Colonic mucosa (tissue), 4 donors: Measurements from ENCODE around the gene HOMER2. TPM values are rescaled to one million over a fixed set of nuclear protein-coding genes. Genes with fewer than 3 reads are reported as not detected.

Source experiments
- DNase-seq: peaks from one replicate; pipeline ENCODE4 v3.0.0-alpha.2; 2020
- H3K27ac ChIP-seq: fragments of 200-600 bp; one replicate; pipeline ENCODE4 v1.8.0; 2021
- H3K27me3 ChIP-seq: fragments of 200-600 bp; one replicate; pipeline ENCODE4 v1.8.0; 2021
- H3K36me3 ChIP-seq: fragments of 200-600 bp; one replicate; pipeline ENCODE4 v1.8.0; 2021
- H3K4me1 ChIP-seq: fragments of 200-600 bp; one replicate; pipeline ENCODE4 v1.8.0; 2021; ENCODE audit warnings: mild to moderate bottlenecking
- H3K4me3 ChIP-seq: fragments of 200-600 bp; one replicate; pipeline ENCODE4 v1.8.0; 2021
- H3K9ac ChIP-seq, 2 donors: one replicate each; pipeline ENCODE4 v1.7.0; 2013; ENCODE audit warnings: control low read depth in 2 of 2, low read depth in 2 of 2, low read length in 2 of 2
- H3K9me3 ChIP-seq: fragments of 200-600 bp; one replicate; pipeline ENCODE4 v1.8.0; 2021
- CTCF ChIP-seq: fragments of 200-600 bp; IDR thresholded peaks from one replicate; pipeline ENCODE4 v1.8.0; 2022; ENCODE audit warnings: antibody characterized with exemption, mild to moderate bottlenecking
- intact Hi-C: fragments of 100-400 bp; cut with DNase I; formaldehyde crosslinking; loops from one replicate; pipeline ENCODE4 v1.14.1; 2022
- total RNA-seq, 2 donors: library from RNA; stranded (reverse); fragmentation: NEBNext Ultra II Directional in 1 of 2; extraction: Animal tissue kit (Norgen Biotek cat#: 25700) in 1 of 2; gene quantifications; one replicate each; pipeline ENCODE4 v1.2.1, GENCODE V29; 2021
- donor health status: healthy.
- donor health status: DM: no; HTN: no; CAD: no.
- donor health status: DM: no; HTN: no; CAD: no.

HOMER2 gene
- total RNA-seq, 2 donors from 2014 or later, result 2.4 to 3.1 TPM

GRCh38 chr15:82852941-82853561 is 99.5 kb downstream of the HOMER2 start:
- Histone ChIP-seq H3K27me3 (no peaks in the 10 kb centered on the region), H3K36me3 (no peaks in the 10 kb centered on the region), H3K9me3 (no peaks in the 10 kb centered on the region), H3K4me1 (no peaks in the 10 kb centered on the region), H3K9ac (no peak overlapping the region), H3K27ac (no peak overlapping the region), H3K4me3 (no peak overlapping the region)
- no peak for DNase-seq
- intact Hi-C loops, result no loop called here
- TF ChIP-seq CTCF, result no peak

GRCh38 chr15:82851981-82852511 is 100.5 kb downstream of the HOMER2 start:
- no peak for DNase-seq

GRCh38 chr15:82851306-82851850 is 101.1 kb downstream of the HOMER2 start:
- Histone ChIP-seq H3K9me3 (no peaks in the 10 kb centered on the region), H3K27me3 (no peaks in the 10 kb centered on the region), H3K4me1 (no peaks in the 10 kb centered on the region), H3K9ac (no peak overlapping the region), H3K36me3 (no peaks in the 10 kb centered on the region), H3K4me3 (no peak overlapping the region), H3K27ac (no peak overlapping the region)
- no peak for TF ChIP-seq CTCF
- DNase-seq, result no peak
- intact Hi-C loops, result no loop called here

More at GRCh38 chr15:82851981-82852511, 100.5 kb downstream of the HOMER2 start:
- TF ChIP-seq CTCF, result no peak
- Histone ChIP-seq H3K27ac (no peak overlapping the region), H3K9me3 (no peaks in the 10 kb centered on the region), H3K9ac (no peak overlapping the region), H3K36me3 (no peaks in the 10 kb centered on the region), H3K27me3 (no peaks in the 10 kb centered on the region), H3K4me1 (no peaks in the 10 kb centered on the region), H3K4me3 (no peak overlapping the region)
- intact Hi-C loops, result no loop called here

- DNase-seq, result no peak
- Histone ChIP-seq H3K27ac (no peak overlapping the region), H3K4me3 (no peak overlapping the region), H3K27me3 (no peaks in the 10 kb centered on the region), H3K36me3 (no peaks in the 10 kb centered on the region), H3K9ac (no peak overlapping the region), H3K9me3 (no peaks in the 10 kb centered on the region), H3K4me1 (no peaks in the 10 kb centered on the region)
- intact Hi-C loops, result no loop called here
- no peak for TF ChIP-seq CTCF
Observed at GRCh38 chr15:82850731-82851130, 101.8 kb downstream of the HOMER2 start.

GRCh38 chr15:82849556-82850512 is 102.7 kb downstream of the HOMER2 start:
- no peaks in the 10 kb centered on the region for H3K4me1 ChIP-seq
- TF ChIP-seq CTCF, result peak; percentile 50
- no peak overlapping the region for H3K27ac ChIP-seq
- no peak overlapping the region for H3K4me3 ChIP-seq
- H3K27me3 ChIP-seq, result no peaks in the 10 kb centered on the region
- H3K9me3 ChIP-seq, result no peaks in the 10 kb centered on the region
- DNase-seq, result peak; percentile 79
- H3K36me3 ChIP-seq, result no peaks in the 10 kb centered on the region
- intact Hi-C loops, result loop anchor here (2.0 kb wide), 1 partner anchor 151 kb away; no protein-coding TSS in a partner anchor
- no peak overlapping the region for H3K9ac ChIP-seq
